Measurements from ENCODE around the gene SUMO3.

The SUMO3 gene

DNA sequence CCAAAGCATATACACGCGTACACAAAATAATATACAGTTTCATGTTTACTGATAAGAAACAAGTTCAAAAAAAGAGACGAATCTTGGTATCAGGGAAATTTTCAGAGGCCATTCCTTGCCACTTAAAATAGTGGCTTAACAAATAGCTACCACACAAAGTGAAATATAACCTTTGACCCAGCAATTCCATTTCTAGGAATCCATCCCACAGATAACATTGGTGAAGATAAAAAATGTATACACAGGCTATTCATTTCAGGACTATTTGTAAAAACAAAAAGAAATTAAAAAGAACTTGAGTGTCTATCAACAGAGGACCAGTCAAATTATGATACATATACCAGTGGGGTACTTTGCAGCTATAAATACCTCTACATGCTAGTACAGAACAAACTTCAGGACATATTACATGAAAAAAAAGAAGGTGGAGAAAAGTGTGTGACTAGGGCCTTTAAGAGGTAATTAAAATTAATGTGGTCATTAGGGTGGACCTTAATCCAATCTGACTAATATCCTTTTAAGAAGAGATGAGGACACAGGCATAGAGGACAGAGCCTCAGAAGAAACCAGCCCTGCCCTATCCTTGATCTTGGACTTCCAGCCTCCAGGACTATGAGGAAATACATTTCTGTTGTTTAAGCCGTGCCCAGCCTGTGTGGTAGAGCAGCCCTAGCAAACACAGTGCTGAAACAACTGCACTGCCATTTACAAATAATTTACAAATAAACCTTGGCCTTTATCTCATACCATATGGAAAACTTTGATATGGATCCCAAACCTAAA, 24.1 kb downstream of the SUMO3 start:
- no peaks in the 10 kb centered on the region for H3K27me3 ChIP-seq (ENCODE audit: control insufficient read depth, insufficient read depth, low read length)
- H3K4me1 ChIP-seq (ENCODE audit: control insufficient read depth, insufficient read depth, low read length) = peaks cover 3% of the 10 kb centered on the region
- H3K36me3 ChIP-seq (ENCODE audit: control insufficient read depth, insufficient read depth, low read length) = peaks cover 9% of the 10 kb centered on the region
- no peak overlapping the region for H3K9ac ChIP-seq (ENCODE audit: low read depth, low read length)
- no peaks in the 10 kb centered on the region for H3K9me3 ChIP-seq (ENCODE audit: control insufficient read depth, insufficient read depth, low read length)
- no peak overlapping the region for H3K4me3 ChIP-seq (ENCODE audit: low read depth, low read length)

DNA sequence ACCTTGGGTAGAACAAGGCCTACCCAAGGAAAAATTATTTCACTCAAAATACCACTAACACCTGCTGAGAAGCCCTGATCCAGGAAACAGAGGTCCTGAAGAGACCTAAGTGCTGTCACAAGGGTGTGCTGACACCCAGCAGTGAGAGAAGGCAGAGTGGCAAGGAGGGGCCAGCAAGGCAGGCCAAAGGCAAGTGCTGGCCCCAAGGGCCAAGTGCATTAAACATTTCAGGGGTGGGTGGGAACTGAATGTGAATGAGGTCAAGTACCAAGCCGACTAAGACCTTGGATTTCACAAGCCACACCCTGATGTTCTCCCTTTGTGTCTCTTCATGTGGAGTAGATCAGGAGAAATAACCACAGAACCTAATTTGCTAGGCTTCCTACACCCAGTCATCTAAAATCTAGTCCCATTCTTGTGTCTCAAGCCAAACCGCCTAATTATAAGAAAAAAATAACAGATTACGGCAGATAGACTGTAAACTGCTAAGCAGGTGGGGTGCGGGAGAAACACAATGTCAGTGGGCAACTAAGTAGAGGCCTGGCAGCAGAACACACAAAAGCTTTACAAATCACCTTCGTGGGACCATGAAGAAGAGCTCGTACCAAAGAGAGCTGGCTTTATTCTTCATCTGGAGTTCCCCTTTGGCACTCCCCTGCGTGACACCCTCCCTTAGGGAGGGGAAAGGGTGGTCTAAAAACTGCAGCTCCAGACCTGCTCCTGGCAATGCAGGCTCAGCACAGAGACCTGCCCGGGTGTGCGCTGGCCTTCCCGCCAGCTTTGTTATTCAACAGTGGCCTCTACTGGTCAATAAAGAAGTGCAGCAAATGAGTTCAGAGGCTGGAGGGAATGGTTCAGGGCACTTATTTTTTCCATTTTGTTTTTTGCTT, 24.9 kb downstream of the SUMO3 start:
- Histone ChIP-seq H3K36me3 (ENCODE audit: control insufficient read depth, insufficient read depth, low read length) (peaks cover 5% of the 10 kb centered on the region), H3K4me3 (ENCODE audit: low read depth, low read length) (no peak overlapping the region), H3K9me3 (ENCODE audit: control insufficient read depth, insufficient read depth, low read length) (no peaks in the 10 kb centered on the region), H3K4me1 (ENCODE audit: control insufficient read depth, insufficient read depth, low read length) (peaks cover 3% of the 10 kb centered on the region), H3K27me3 (ENCODE audit: control insufficient read depth, insufficient read depth, low read length) (no peaks in the 10 kb centered on the region), H3K9ac (ENCODE audit: low read depth, low read length) (no peak overlapping the region)

DNA sequence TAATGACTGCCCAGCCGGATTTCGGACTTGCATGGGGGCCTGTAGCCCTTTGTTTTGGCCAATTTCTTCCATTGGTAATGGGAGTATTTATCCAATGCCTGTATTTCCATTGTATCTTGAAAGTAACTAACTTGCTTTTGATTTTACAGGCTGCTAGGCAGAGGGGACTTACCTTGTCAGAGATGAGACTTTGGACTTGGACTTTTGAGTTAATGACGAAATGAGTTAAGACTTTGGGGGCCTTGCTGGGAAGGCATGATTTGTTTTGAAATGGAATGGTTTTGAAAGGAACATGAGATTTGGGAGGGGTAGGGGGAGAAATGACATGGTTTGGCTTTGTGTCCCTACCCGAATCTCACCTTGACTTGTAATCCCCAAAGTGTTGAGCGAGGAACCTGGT, 25.9 kb downstream of the SUMO3 start:
- H3K4me3 ChIP-seq (ENCODE audit: low read depth, low read length) = no peak overlapping the region
- H3K36me3 ChIP-seq (ENCODE audit: control insufficient read depth, insufficient read depth, low read length) = peaks cover 5% of the 10 kb centered on the region
- no peaks in the 10 kb centered on the region for H3K27me3 ChIP-seq (ENCODE audit: control insufficient read depth, insufficient read depth, low read length)
- H3K9ac ChIP-seq (ENCODE audit: low read depth, low read length) = no peak overlapping the region
- H3K4me1 ChIP-seq (ENCODE audit: control insufficient read depth, insufficient read depth, low read length) = peaks cover 2% of the 10 kb centered on the region
- no peaks in the 10 kb centered on the region for H3K9me3 ChIP-seq (ENCODE audit: control insufficient read depth, insufficient read depth, low read length)

- Histone ChIP-seq H3K36me3 (ENCODE audit: control insufficient read depth, insufficient read depth, low read length) (peaks cover 5% of the 10 kb centered on the region), H3K27me3 (ENCODE audit: control insufficient read depth, insufficient read depth, low read length) (no peaks in the 10 kb centered on the region), H3K4me1 (ENCODE audit: control insufficient read depth, insufficient read depth, low read length) (no peaks in the 10 kb centered on the region)
Observed at GRCh38 chr21:44791246-44791645, 26.6 kb downstream of the SUMO3 start.

GRCh38 chr21:44790368-44790767, 27.5 kb downstream of the SUMO3 start:
- Histone ChIP-seq H3K27me3 (ENCODE audit: control insufficient read depth, insufficient read depth, low read length) (no peaks in the 10 kb centered on the region), H3K36me3 (ENCODE audit: control insufficient read depth, insufficient read depth, low read length) (peaks cover 5% of the 10 kb centered on the region)

More at GRCh38 chr21:44791246-44791645, 26.6 kb downstream of the SUMO3 start:
- Histone ChIP-seq H3K9ac (ENCODE audit: low read depth, low read length) (no peak overlapping the region), H3K4me3 (ENCODE audit: low read depth, low read length) (no peak overlapping the region), H3K9me3 (ENCODE audit: control insufficient read depth, insufficient read depth, low read length) (no peaks in the 10 kb centered on the region)

GRCh38 chr21:44789880-44790279, 28.0 kb downstream of the SUMO3 start:
- peaks cover 8% of the 10 kb centered on the region for H3K36me3 ChIP-seq (ENCODE audit: control insufficient read depth, insufficient read depth, low read length)
- no peaks in the 10 kb centered on the region for H3K9me3 ChIP-seq (ENCODE audit: control insufficient read depth, insufficient read depth, low read length)
- H3K9ac ChIP-seq (ENCODE audit: low read depth, low read length) = no peak overlapping the region
- no peaks in the 10 kb centered on the region for H3K4me1 ChIP-seq (ENCODE audit: control insufficient read depth, insufficient read depth, low read length)
- H3K27me3 ChIP-seq (ENCODE audit: control insufficient read depth, insufficient read depth, low read length) = no peaks in the 10 kb centered on the region
- H3K4me3 ChIP-seq (ENCODE audit: low read depth, low read length) = no peak overlapping the region

More at GRCh38 chr21:44790368-44790767, 27.5 kb downstream of the SUMO3 start:
- Histone ChIP-seq H3K4me3 (ENCODE audit: low read depth, low read length) (no peak overlapping the region), H3K9me3 (ENCODE audit: control insufficient read depth, insufficient read depth, low read length) (no peaks in the 10 kb centered on the region), H3K4me1 (ENCODE audit: control insufficient read depth, insufficient read depth, low read length) (no peaks in the 10 kb centered on the region), H3K9ac (ENCODE audit: low read depth, low read length) (no peak overlapping the region)

DNA sequence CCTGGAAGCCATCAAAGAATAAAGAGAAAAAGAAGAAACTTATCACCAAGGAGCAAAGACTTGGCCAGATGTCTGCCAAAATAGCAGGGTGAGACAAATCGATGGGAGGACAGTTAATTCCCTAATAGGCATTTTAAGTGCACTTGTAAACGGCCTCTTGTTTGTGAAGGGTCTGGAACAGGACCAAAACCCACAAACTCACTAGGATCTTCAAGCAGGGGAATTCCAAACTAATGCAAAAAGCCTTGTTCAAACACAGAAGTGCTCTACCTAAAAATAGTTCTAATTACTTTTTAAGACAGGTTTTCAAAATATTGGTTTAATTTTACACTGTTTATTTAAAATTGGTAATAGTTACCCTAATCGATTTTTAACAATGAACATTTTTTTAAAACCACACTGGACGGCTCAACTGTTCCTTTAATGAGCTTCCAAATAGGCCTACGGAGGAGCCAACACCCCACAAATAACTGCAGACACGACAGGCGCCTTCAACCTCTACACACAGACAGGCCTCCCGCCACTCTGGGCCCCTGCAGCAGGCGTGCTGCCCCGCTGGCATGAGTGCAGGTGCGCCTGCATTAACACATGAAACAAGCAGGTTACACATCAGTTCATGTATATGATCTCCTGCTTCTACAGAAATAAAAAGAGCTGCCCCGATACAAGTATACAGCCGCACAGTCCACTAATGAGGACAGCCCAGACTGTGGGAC, 32.1 kb downstream of the SUMO3 start:
- H3K27me3 ChIP-seq (ENCODE audit: control insufficient read depth, insufficient read depth, low read length) = no peaks in the 10 kb centered on the region
- H3K4me1 ChIP-seq (ENCODE audit: control insufficient read depth, insufficient read depth, low read length) = no peaks in the 10 kb centered on the region
- peaks cover 3% of the 10 kb centered on the region for H3K36me3 ChIP-seq (ENCODE audit: control insufficient read depth, insufficient read depth, low read length)
- no peaks in the 10 kb centered on the region for H3K9me3 ChIP-seq (ENCODE audit: control insufficient read depth, insufficient read depth, low read length)
- H3K4me3 ChIP-seq (ENCODE audit: low read depth, low read length) = no peak overlapping the region
- no peak overlapping the region for H3K9ac ChIP-seq (ENCODE audit: low read depth, low read length)

- Histone ChIP-seq H3K4me1 (ENCODE audit: control insufficient read depth, insufficient read depth, low read length) (no peaks in the 10 kb centered on the region), H3K36me3 (ENCODE audit: control insufficient read depth, insufficient read depth, low read length) (peaks cover 3% of the 10 kb centered on the region), H3K4me3 (ENCODE audit: low read depth, low read length) (no peak overlapping the region), H3K27me3 (ENCODE audit: control insufficient read depth, insufficient read depth, low read length) (no peaks in the 10 kb centered on the region), H3K9ac (ENCODE audit: low read depth, low read length) (no peak overlapping the region), H3K9me3 (ENCODE audit: control insufficient read depth, insufficient read depth, low read length) (no peaks in the 10 kb centered on the region)
Observed at GRCh38 chr21:44784810-44785209, 33.1 kb downstream of the SUMO3 start.

DNA sequence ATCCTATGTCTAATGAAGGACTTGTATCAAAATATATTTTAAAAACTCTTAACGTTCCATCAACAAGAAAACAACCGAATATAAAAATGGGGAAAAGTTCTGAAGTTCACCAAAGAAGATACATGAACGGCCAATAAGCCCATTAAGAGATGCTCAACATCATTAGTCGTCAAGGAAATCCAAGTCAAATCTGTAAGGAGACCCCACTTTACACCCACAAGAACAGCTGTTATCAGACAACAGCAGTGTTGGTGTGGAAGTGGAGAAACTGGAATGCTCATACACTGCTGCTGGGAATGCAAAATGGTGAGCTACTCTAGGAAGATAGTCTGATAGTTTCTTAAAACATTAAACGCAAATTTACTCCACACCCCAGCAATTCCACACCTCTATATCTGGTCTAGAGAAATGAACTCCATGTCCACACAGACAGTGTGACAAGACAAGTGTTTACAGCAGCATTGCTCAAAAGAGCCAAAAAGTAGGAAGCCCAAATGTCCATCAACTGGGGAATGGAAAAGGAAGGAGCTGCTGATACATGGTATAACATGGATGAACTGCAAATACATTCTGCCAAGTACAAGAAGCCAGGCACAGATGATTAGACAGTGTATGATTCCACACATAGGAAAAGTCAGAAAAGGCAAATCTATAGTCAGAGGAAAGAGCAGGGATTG, 34.7 kb downstream of the SUMO3 start:
- Histone ChIP-seq H3K9me3 (ENCODE audit: control insufficient read depth, insufficient read depth, low read length) (no peaks in the 10 kb centered on the region), H3K36me3 (ENCODE audit: control insufficient read depth, insufficient read depth, low read length) (peaks cover 3% of the 10 kb centered on the region), H3K4me1 (ENCODE audit: control insufficient read depth, insufficient read depth, low read length) (no peaks in the 10 kb centered on the region), H3K4me3 (ENCODE audit: low read depth, low read length) (no peak overlapping the region), H3K9ac (ENCODE audit: low read depth, low read length) (no peak overlapping the region), H3K27me3 (ENCODE audit: control insufficient read depth, insufficient read depth, low read length) (no peaks in the 10 kb centered on the region)

DNA sequence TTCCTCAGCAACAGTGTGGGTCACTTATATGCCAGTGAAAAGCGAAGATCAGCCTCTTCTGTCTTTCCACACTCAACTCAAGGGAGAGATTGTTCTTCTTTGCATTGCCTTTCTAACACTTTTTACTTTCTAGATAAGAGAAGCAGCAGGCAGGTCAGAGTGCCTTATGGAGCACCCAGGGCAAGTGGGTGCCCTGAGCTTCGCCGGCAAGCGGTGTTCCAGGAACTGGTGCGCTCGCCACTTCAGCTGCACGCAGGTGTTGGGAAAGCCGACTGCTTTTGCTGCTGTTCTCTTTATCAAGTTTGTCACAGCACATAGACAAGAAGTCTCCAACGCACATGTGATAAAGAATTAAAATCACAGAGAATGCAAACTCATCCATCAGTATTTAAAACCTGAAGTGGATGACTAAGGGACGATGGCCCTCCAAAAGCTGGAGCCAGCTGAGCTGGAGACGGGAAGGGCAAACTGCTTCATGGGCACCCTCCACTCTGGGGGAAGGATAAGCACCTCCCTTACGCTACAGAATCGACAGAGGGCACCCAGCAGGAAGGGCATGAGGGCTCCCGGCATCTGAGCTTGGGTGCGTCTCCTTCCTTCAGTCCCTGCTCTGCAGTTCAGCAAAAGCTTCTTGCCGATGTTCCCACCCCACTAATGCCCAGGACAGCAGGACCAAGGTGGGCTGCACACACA, 36.9 kb downstream of the SUMO3 start:
- H3K27me3 ChIP-seq (ENCODE audit: control insufficient read depth, insufficient read depth, low read length) = no peaks in the 10 kb centered on the region
- H3K9me3 ChIP-seq (ENCODE audit: control insufficient read depth, insufficient read depth, low read length) = no peaks in the 10 kb centered on the region
- H3K36me3 ChIP-seq (ENCODE audit: control insufficient read depth, insufficient read depth, low read length) = peaks cover 3% of the 10 kb centered on the region
- H3K4me1 ChIP-seq (ENCODE audit: control insufficient read depth, insufficient read depth, low read length) = no peaks in the 10 kb centered on the region
- no peak overlapping the region for H3K4me3 ChIP-seq (ENCODE audit: low read depth, low read length)
- H3K9ac ChIP-seq (ENCODE audit: low read depth, low read length) = no peak overlapping the region

DNA sequence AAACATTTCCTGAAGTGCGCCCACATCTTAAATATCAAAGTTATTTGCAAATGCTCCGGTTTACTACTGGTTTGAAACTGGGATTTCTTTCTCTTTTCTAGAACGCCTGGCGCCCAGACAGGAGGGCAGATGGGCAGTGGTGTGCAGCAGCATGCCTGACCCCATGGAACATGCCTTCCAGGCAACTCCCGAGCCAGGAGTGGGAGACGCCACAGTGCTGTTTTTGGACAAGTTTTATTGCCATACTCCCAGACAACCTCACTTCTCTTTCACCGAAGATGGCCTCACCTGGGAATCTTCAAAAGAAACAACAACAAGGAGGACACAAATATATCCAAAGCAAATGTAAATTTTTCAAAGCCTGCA, 37.7 kb downstream of the SUMO3 start:
- Histone ChIP-seq H3K9me3 (ENCODE audit: control insufficient read depth, insufficient read depth, low read length) (no peaks in the 10 kb centered on the region), H3K4me1 (ENCODE audit: control insufficient read depth, insufficient read depth, low read length) (no peaks in the 10 kb centered on the region), H3K4me3 (ENCODE audit: low read depth, low read length) (no peak overlapping the region), H3K27me3 (ENCODE audit: control insufficient read depth, insufficient read depth, low read length) (no peaks in the 10 kb centered on the region), H3K9ac (ENCODE audit: low read depth, low read length) (no peak overlapping the region), H3K36me3 (ENCODE audit: control insufficient read depth, insufficient read depth, low read length) (peaks cover 1% of the 10 kb centered on the region)

Data from iPS-15b (cell line).